ENCODE measurements around the gene TMEM132D. TPM values are rescaled to one million over a fixed set of nuclear protein-coding genes. Genes with fewer than 3 reads are reported as not detected.

The TMEM132D gene
- total RNA-seq, 1 donor from 2014 or later = not detected

DNA sequence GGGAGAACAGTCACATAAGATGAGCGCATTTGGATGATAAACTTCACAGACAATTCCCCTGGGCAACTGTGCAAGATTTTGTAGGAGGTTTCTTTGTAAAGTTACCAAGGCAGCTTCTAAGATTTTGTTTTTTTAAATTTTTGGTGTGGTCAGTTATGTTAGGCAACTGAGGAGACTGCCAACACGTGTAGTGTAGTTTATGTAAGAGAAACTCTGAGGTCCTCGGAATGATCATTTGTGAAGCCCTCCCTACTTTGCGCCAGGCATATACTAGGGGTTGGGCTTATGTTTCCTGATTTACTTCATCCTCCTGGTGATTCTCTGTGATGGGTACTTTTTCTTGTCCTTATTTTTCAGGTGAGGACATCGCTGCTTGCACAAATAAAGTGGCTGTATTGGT lies 433.6 kb downstream of the TMEM132D start:
- Histone ChIP-seq H3K4me2 (ENCODE audit: low read length) (no peak overlapping the region), H3K4me1 (ENCODE audit: insufficient read depth, low read length) (no peaks in the 10 kb centered on the region), H3K27ac (ENCODE audit: low read depth, low read length) (no peak overlapping the region), H3K9me3 (ENCODE audit: insufficient read depth, low read depth, low read length) (no peaks in the 10 kb centered on the region), H2AFZ (ENCODE audit: low read depth, low read length) (no peak overlapping the region), H3K27me3 (ENCODE audit: insufficient read depth, low read length) (no peaks in the 10 kb centered on the region), H3K4me3 (ENCODE audit: insufficient read depth, low read depth, low read length) (no peak overlapping the region), H3K79me2 (ENCODE audit: insufficient read depth, low read length) (no peaks in the 10 kb centered on the region), H3K9ac (ENCODE audit: low read length) (no peak overlapping the region), H4K20me1 (ENCODE audit: insufficient read depth, low read length) (no peaks in the 10 kb centered on the region), H3K36me3 (ENCODE audit: insufficient read depth, low read length) (no peaks in the 10 kb centered on the region)
- Mint-ChIP-seq H3K36me3 (ENCODE audit: low read depth, unreplicated experiment) (no peaks in the 10 kb centered on the region), H3K4me1 (ENCODE audit: low read depth, unreplicated experiment) (no peaks in the 10 kb centered on the region), H3K27me3 (ENCODE audit: low read depth, unreplicated experiment) (no peaks in the 10 kb centered on the region), H3K27ac (ENCODE audit: unreplicated experiment) (no peak overlapping the region), H3K9me3 (ENCODE audit: unreplicated experiment) (peaks cover 11% of the 10 kb centered on the region), H3K4me3 (ENCODE audit: unreplicated experiment) (no peak overlapping the region)
- TF ChIP-seq CTCF (IDR thresholded peaks at IDR 0.05; ENCODE audit: insufficient read depth, low read depth, low read length) (no peak), EZH2 (IDR thresholded peaks at IDR 0.05; ENCODE audit: insufficient read depth, low read length) (no peak)
- no peak for FAIRE-seq
- no peak for DNase-seq (ENCODE audit: low read depth)

DNA sequence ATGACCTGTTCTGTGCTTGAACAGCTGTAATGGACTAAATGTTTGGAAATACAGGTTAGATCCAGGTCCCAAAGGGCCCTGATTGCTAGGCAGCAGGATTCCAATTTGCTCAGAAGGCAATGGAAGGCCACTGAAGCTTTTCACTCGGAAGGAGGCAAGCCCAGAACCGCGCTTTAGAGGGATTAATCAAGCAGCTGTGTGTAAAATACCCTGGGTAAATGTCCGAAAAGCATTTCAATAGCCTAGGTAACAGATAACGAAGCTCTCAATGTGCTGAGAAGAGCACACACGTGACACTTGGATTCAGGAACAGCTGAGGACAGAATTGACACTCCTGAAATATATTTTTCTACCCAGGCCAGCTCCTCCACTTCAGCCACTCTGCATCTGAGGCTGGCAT lies 436.1 kb downstream of the TMEM132D start:
- no peak overlapping the region for H3K27ac Mint-ChIP-seq (ENCODE audit: unreplicated experiment)
- H3K27me3 ChIP-seq (ENCODE audit: insufficient read depth, low read length) = no peaks in the 10 kb centered on the region
- H3K27me3 Mint-ChIP-seq (ENCODE audit: low read depth, unreplicated experiment) = no peaks in the 10 kb centered on the region
- H3K9me3 Mint-ChIP-seq (ENCODE audit: unreplicated experiment) = peaks cover 11% of the 10 kb centered on the region
- DNase-seq (ENCODE audit: low read depth) (no peak), FAIRE-seq (no peak)
- H3K4me1 Mint-ChIP-seq (ENCODE audit: low read depth, unreplicated experiment) = no peaks in the 10 kb centered on the region
- H3K9ac ChIP-seq (ENCODE audit: low read length) = no peak overlapping the region
- H3K79me2 ChIP-seq (ENCODE audit: insufficient read depth, low read length) = no peaks in the 10 kb centered on the region
- H3K27ac ChIP-seq (ENCODE audit: low read depth, low read length) = no peak overlapping the region
- H3K4me2 ChIP-seq (ENCODE audit: low read length) = no peak overlapping the region
- H3K4me1 ChIP-seq (ENCODE audit: insufficient read depth, low read length) = no peaks in the 10 kb centered on the region
- no peaks in the 10 kb centered on the region for H3K36me3 Mint-ChIP-seq (ENCODE audit: low read depth, unreplicated experiment)
- H3K4me3 ChIP-seq (ENCODE audit: insufficient read depth, low read depth, low read length) = no peak overlapping the region
- H4K20me1 ChIP-seq (ENCODE audit: insufficient read depth, low read length) = no peaks in the 10 kb centered on the region
- H3K36me3 ChIP-seq (ENCODE audit: insufficient read depth, low read length) = no peaks in the 10 kb centered on the region
- TF ChIP-seq CTCF (IDR thresholded peaks at IDR 0.05; ENCODE audit: insufficient read depth, low read depth, low read length) (no peak), EZH2 (IDR thresholded peaks at IDR 0.05; ENCODE audit: insufficient read depth, low read length) (no peak)
- H3K9me3 ChIP-seq (ENCODE audit: insufficient read depth, low read depth, low read length) = no peaks in the 10 kb centered on the region
- no peak overlapping the region for H2AFZ ChIP-seq (ENCODE audit: low read depth, low read length)
- H3K4me3 Mint-ChIP-seq (ENCODE audit: unreplicated experiment) = no peak overlapping the region

DNA sequence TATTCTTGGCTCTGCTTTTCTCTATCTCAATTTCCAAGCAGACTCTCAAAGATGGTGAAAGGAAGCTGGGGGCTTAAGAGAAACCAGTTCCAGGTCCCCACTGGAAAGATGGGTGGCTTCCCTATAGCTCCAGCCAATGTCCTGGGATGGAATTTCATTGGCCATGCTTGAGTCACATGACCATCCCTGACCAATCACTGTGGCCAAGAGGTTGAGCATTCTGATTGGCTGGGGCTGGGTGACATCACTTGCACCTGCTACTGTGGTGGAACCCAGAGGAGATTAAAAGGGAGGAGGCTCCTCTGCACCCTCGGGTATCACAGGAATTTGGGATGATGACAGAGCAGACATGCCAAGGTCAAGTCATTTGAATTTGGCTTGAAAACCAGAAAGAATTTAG lies 436.5 kb downstream of the TMEM132D start:
- Mint-ChIP-seq H3K4me3 (ENCODE audit: unreplicated experiment) (no peak overlapping the region), H3K27ac (ENCODE audit: unreplicated experiment) (no peak overlapping the region), H3K4me1 (ENCODE audit: low read depth, unreplicated experiment) (no peaks in the 10 kb centered on the region), H3K27me3 (ENCODE audit: low read depth, unreplicated experiment) (no peaks in the 10 kb centered on the region), H3K9me3 (ENCODE audit: unreplicated experiment) (peaks cover 10% of the 10 kb centered on the region), H3K36me3 (ENCODE audit: low read depth, unreplicated experiment) (no peaks in the 10 kb centered on the region)
- H3K27me3 ChIP-seq (ENCODE audit: insufficient read depth, low read length) = no peaks in the 10 kb centered on the region
- H3K79me2 ChIP-seq (ENCODE audit: insufficient read depth, low read length) = no peaks in the 10 kb centered on the region
- H3K27ac ChIP-seq (ENCODE audit: low read depth, low read length) = no peak overlapping the region
- no peaks in the 10 kb centered on the region for H3K4me1 ChIP-seq (ENCODE audit: insufficient read depth, low read length)
- H3K4me3 ChIP-seq (ENCODE audit: insufficient read depth, low read depth, low read length) = no peak overlapping the region
- FAIRE-seq (no peak), DNase-seq (ENCODE audit: low read depth) (no peak)
- H3K9me3 ChIP-seq (ENCODE audit: insufficient read depth, low read depth, low read length) = no peaks in the 10 kb centered on the region
- no peak overlapping the region for H3K9ac ChIP-seq (ENCODE audit: low read length)
- no peaks in the 10 kb centered on the region for H4K20me1 ChIP-seq (ENCODE audit: insufficient read depth, low read length)
- H2AFZ ChIP-seq (ENCODE audit: low read depth, low read length) = no peak overlapping the region
- no peaks in the 10 kb centered on the region for H3K36me3 ChIP-seq (ENCODE audit: insufficient read depth, low read length)
- no peak overlapping the region for H3K4me2 ChIP-seq (ENCODE audit: low read length)
- TF ChIP-seq CTCF (IDR thresholded peaks at IDR 0.05; ENCODE audit: insufficient read depth, low read depth, low read length) = no peak
- TF ChIP-seq EZH2 (IDR thresholded peaks at IDR 0.05; ENCODE audit: insufficient read depth, low read length) = no peak

All from astrocyte (in vitro differentiated cells and primary cell).